OCI-LY1 (cell line): ENCODE data around the gene ASPG.

Source experiments
- H2AFZ ChIP-seq: fragments of 200-600 bp; sonication (generic), shearing (Covaris generic); 2 replicates; pipeline ENCODE4 v1.6.0; 2014; ENCODE audit warnings: antibody characterized with exemption, mild to moderate bottlenecking, low read length
- H3F3A ChIP-seq: fragments of 200-600 bp; sonication (generic), shearing (Covaris generic); 2 replicates; pipeline ENCODE4 v1.6.0; 2014; ENCODE audit warnings: mild to moderate bottlenecking, antibody characterized with exemption, low read length, moderate library complexity; ENCODE audit not compliant: insufficient read depth
- H3K27ac ChIP-seq: fragments of 200-600 bp; sonication (generic); 2 replicates; pipeline ENCODE4 v1.5.1; 2014; ENCODE audit warnings: low read length, mixed run types, mild to moderate bottlenecking, low read depth; ENCODE audit not compliant: poor library complexity, severe bottlenecking
- H3K27me3 ChIP-seq: fragments of 200-600 bp; sonication (generic); 2 replicates; pipeline ENCODE4 v1.6.0; 2014; ENCODE audit warnings: antibody characterized with exemption, mild to moderate bottlenecking, low read length, moderate library complexity; ENCODE audit not compliant: insufficient read depth
- H3K36me3 ChIP-seq: fragments of 200-600 bp; sonication (generic); 2 replicates; pipeline ENCODE4 v1.6.1; 2014; ENCODE audit warnings: mild to moderate bottlenecking, antibody characterized with exemption, low read length, moderate library complexity, mixed read lengths; ENCODE audit not compliant: insufficient read depth
- H3K4me1 ChIP-seq: fragments of 200-600 bp; sonication (generic); 2 replicates; pipeline ENCODE4 v1.5.1; 2014; ENCODE audit warnings: mild to moderate bottlenecking, low read length, moderate library complexity; ENCODE audit not compliant: insufficient read depth, severe bottlenecking
- H3K4me2 ChIP-seq: fragments of 200-600 bp; sonication (generic), shearing (Covaris generic); 2 replicates; pipeline ENCODE4 v1.6.1; 2014; ENCODE audit warnings: low read length
- H3K4me3 ChIP-seq: fragments of 200-600 bp; sonication (generic); 2 replicates; pipeline ENCODE4 v1.5.1; 2014; ENCODE audit warnings: low read length, low read depth, mild to moderate bottlenecking, mixed read lengths; ENCODE audit not compliant: poor library complexity, severe bottlenecking
- H3K79me2 ChIP-seq: fragments of 200-600 bp; shearing (Covaris generic); 2 replicates; pipeline ENCODE4 v1.6.1; 2016; ENCODE audit warnings: mixed run types, low read length, mixed read lengths; ENCODE audit not compliant: insufficient read depth
- H3K9ac ChIP-seq: fragments of 200-600 bp; sonication (generic), shearing (Covaris generic); 2 replicates; pipeline ENCODE4 v1.6.1; 2014; ENCODE audit warnings: mild to moderate bottlenecking, low read length, mixed read lengths
- H3K9me2 ChIP-seq: fragments of 200-600 bp; sonication (generic), shearing (Covaris generic); 2 replicates; pipeline ENCODE4 v1.6.1; 2014; ENCODE audit warnings: low read depth, mild to moderate bottlenecking, low read length, mixed read lengths
- H3K9me3 ChIP-seq: fragments of 200-600 bp; shearing (Covaris generic); 2 replicates; pipeline ENCODE4 v1.6.1; 2014; ENCODE audit warnings: low read length, mixed read lengths
- H4K20me1 ChIP-seq: fragments of 200-600 bp; sonication (generic), shearing (Covaris generic); 2 replicates; pipeline ENCODE4 v1.6.0; 2016; ENCODE audit warnings: mild to moderate bottlenecking, low read length; ENCODE audit not compliant: insufficient read depth
- CTCF ChIP-seq: fragments of 200-600 bp; sonication (generic), shearing (Covaris generic); IDR thresholded peaks from 2 replicates; pipeline ENCODE4 v1.5.1; 2017; ENCODE audit warnings: mild to moderate bottlenecking, antibody characterized with exemption, low read length, moderate library complexity, mixed read lengths
- EZH2 ChIP-seq: fragments of 200-600 bp; sonication (generic), shearing (Covaris generic); IDR thresholded peaks from 2 replicates; pipeline ENCODE4 v1.8.0; 2017; ENCODE audit warnings: borderline replicate concordance, mixed run types, mild to moderate bottlenecking, antibody characterized with exemption, low read length, moderate library complexity, mixed read lengths

ASPG gene

GRCh38 chr14:104140463-104141331, 55.2 kb downstream of the ASPG start:
- Histone ChIP-seq H2AFZ (no peak overlapping the region), H4K20me1 (no peaks in the 10 kb centered on the region), H3K9me3 (no peaks in the 10 kb centered on the region), H3K27me3 (peaks cover under 1% of the 10 kb centered on the region; the same call in 1 of the 2 replicates), H3K36me3 (no peaks in the 10 kb centered on the region), H3K4me3 (no peak overlapping the region), H3K9ac (no peak overlapping the region), H3K4me1 (no peaks in the 10 kb centered on the region), H3K27ac (no peak overlapping the region), H3K79me2 (no peaks in the 10 kb centered on the region), H3K4me2 (no peak overlapping the region), H3K9me2 (no peaks in the 10 kb centered on the region), H3F3A (no peaks in the 10 kb centered on the region)
- TF ChIP-seq EZH2 = no peak
- TF ChIP-seq CTCF = no peak

- H3K9ac ChIP-seq = no peak overlapping the region
These were observed 56.2 kb downstream of the ASPG start for GRCh38 chr14:104141621-104142091.

More at GRCh38 chr14:104141621-104142091, 56.2 kb downstream of the ASPG start:
- H3K27me3 ChIP-seq = peaks cover 10% of the 10 kb centered on the region; the same call in 1 of the 2 replicates
- H2AFZ ChIP-seq = no peak overlapping the region
- no peaks in the 10 kb centered on the region for H3F3A ChIP-seq
- H3K79me2 ChIP-seq = no peaks in the 10 kb centered on the region
- no peak overlapping the region for H3K4me3 ChIP-seq
- H3K36me3 ChIP-seq = no peaks in the 10 kb centered on the region
- no peaks in the 10 kb centered on the region for H3K9me2 ChIP-seq
- no peak overlapping the region for H3K27ac ChIP-seq
- H3K4me1 ChIP-seq = no peaks in the 10 kb centered on the region
- H3K4me2 ChIP-seq = no peak overlapping the region
- H4K20me1 ChIP-seq = no peaks in the 10 kb centered on the region
- TF ChIP-seq CTCF (no peak), EZH2 (no peak)
- H3K9me3 ChIP-seq = no peaks in the 10 kb centered on the region
